GM18858 (cell line): ENCODE results near the gene NKAIN2.

Experiments used
- ATAC-seq: cut with Tn5 transposase; IDR thresholded peaks from one replicate; pipeline ENCODE4 v1.9.1; 2021; ENCODE audit not compliant: unreplicated experiment

NKAIN2 gene

DNA sequence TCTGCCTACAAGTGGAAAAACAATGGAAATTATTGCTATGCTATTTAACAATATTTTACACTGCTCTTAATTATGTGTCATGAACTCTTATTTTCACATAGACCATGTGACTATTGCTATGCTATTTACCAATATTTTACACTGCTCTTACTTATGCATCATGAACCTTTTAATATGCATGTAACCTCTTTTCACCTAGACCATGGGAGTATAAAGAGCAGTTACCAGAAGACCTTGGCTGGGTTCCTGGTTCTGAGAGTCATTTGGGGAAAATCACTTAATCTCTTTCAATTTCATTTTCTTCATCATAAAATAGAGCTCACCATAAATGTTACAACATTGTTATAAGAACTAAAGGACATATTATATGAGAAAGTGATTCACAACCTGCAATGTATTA, 934.8 kb downstream of the NKAIN2 start:
- ATAC-seq: no peak

DNA sequence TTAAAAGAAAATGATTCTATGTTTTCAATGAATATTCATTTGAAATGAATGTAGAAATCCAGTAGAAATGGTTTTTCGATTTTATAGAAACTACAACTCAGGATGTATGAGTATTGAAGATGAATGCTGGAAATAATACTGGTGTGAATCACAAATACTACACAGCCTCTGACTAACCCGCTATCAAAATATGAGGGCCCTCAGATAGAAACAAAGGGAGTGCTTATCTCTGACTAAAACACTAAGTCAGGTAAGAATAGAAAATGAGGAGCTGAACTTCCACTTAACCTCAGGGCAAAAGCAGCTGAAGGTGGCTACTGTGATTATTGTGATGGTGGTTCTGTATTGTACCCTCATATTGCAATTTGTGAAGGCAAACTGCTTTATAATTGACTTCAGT, 937.7 kb downstream of the NKAIN2 start:
- ATAC-seq: no peak

DNA sequence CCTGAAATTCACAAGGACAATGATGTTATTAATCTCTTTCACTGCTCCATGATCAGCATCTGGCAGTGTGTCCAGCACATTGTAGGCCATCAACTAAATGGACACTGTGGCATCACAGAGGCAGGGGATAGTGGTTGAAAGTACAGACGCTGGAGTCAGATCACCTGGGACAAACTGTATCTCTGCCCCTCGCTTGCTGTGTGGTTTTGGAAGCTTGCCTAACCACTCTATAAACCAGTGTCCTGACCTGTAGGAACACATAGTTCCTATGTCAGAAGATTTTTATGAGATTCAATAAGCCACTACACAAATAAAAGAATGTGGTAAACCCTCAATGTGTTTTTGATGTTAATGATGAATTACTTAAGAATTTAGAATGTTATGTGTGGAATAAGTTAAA, 939.3 kb downstream of the NKAIN2 start:
- ATAC-seq: no peak

DNA sequence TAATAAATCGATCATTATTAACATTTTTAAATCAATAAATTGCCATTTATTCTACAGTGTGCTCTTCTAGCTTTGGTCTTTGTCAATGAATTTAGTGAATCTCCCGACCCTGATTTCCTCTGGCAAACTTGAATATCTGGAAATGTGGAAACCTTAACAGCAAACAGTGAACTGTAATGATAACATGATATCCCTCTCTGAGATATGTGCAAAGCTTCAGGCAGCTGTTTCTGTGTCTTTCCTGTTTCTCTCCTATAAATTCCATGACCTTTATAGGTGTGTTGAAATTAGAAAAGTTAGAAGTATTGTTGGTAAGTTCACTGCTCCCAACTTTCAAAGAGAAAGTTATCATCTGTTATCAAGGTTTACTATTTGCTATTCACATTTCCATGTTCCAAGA, 939.8 kb downstream of the NKAIN2 start:
- no peak for ATAC-seq

DNA sequence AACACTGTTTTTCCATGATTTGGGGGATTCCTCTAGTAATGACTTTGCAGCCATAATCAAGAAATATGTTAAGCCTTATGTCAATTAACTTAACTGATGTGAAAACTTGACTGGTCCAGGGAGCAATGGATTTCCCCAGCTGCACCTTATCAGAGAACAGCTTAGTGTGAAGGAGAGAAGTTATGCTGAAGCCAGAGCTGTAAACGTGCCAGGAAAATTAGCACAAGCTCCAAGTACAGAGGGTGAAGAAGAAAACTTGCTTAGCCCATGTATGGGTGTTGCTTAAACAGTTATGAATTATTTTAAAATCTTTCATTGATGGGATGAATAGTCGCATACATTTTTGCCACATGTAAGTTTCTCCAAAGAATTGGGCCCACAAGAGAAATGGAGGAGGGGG, 943.7 kb downstream of the NKAIN2 start:
- ATAC-seq: no peak

DNA sequence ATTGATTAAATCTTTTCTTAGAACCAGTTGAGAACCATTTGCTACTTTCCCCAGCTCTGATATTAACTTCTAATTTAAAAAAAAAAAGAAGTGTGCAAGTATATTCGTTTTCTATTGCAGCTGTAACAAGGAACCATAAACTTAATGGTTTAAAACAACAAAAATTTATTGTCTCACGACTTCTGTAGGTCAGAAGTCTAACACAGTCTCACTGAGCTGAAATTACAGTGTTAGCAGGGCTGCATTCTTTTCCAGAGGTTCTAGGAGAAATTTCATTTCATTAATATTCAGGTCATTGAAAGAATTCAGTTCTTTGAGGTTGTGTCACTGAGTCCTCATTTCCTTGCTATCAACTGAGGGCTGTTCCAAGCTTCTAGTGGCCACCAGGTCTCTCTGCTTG, 945.1 kb downstream of the NKAIN2 start:
- ATAC-seq: no peak

DNA sequence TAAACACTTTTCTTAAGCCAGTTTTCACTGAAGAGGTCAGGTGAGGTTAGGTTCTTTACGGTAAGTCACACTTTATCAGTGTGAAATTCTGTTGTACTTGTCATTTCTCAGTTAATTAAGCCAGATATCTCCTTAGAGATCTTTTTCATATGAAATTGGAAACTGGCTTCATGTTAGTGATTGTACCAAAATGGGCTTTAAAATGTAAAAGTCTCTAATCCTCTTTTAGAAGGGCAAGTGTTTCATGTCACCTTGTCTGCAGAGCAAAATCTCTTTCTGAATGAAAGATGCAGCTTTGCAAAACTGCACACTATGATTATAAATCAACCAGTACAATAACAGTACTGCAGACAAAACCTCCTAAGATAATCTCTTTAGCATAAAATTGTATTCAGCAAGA, 949.3 kb downstream of the NKAIN2 start:
- no peak for ATAC-seq

DNA sequence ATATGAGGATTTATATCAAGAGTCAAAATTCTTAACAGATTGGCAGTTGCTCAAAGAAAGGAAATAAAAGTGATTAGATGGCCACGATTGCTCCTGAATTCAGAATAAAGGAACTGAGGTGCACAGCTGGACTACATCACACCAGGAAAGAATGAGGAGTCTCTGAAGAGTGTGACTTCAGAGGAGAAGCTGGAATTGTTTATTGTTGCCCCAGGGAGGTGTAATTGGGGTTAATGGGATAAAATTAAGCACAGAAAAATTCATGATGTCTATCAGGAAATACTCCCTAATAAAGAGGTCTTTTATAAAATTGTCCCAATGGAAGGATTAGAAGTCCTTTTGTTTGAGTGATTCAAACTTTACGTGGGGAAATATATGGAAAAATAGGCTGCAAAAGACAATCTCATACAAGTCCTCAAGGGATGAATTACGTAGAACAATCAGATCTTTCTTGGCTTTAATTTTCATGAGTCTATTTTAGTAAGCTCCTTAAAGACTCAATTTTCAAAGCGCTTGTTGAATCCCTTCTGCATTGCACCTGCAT, 950.0 kb downstream of the NKAIN2 start:
- no peak for ATAC-seq

DNA sequence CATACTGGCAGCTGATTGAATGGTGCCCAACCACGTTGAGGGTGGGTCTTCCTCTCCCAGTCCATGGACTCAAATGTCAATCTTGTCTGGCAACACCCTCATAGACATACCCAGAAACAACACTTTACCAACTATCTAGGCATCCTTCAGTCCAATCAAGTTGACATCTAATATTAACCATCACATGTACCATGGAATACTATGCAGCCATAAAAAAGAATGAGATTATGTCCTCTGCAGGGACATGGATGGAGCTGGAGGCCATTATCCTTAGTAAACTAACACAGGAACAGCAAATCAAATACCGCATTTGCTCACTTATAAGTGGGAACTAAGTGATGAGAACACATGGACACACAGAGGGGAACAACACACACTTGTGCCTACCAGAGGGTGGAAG, 951.7 kb downstream of the NKAIN2 start:
- ATAC-seq: no peak

DNA sequence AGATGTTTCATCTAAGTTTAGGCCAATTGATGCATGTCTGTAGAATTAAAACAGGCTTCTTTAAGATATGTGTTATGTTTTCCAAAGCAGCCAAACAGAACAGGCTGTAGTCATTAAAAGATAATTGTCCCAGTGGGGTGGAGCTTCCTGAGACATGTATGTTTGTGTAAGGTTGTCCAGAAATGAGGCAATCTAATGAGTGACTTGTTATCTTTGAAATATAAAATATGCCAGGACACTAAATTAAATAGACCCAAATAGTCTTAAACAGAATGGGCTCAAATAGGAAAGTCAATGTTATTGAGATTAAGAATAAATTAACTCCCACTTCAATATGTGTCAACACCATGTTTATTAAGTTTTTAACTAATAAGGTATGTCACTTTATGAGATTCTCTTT, 953.9 kb downstream of the NKAIN2 start:
- ATAC-seq: no peak

DNA sequence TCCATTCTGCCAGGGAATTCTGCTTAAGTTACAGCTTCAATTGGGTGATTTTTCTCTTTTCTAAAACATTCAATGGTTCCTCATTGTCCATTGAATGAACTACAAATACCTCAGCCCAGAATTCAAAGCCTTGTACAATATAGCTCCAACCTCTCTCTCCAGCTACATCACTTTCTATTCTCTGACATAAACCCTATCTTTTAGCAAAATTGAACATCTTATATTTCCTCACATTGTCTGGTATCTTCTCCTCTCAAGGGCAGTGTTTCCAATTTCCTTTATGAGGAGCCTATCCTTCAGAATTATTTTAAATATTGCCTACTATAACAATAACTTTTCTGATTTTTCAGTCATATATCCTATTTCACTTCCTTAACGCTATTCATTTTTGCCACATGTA, 955.0 kb downstream of the NKAIN2 start:
- ATAC-seq: no peak

DNA sequence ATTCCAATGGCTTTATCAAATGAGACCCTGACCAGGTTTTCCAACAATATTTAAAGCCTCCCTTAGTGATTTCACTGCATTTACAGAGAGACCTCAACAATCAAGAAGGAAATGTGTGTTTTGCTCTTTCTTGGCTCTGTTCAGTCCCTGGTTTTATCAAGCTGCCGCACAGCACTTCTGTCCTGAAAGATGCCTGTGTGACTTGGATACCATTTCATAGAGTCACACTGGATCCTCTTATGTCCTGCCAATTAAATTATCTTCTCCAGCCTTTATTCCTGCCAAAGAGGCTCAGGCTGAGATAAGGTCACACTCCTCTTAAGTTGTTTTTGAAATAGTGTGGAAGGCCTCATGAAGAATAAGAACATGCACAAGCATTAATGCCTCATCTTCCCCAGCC, 961.6 kb downstream of the NKAIN2 start:
- no peak for ATAC-seq

DNA sequence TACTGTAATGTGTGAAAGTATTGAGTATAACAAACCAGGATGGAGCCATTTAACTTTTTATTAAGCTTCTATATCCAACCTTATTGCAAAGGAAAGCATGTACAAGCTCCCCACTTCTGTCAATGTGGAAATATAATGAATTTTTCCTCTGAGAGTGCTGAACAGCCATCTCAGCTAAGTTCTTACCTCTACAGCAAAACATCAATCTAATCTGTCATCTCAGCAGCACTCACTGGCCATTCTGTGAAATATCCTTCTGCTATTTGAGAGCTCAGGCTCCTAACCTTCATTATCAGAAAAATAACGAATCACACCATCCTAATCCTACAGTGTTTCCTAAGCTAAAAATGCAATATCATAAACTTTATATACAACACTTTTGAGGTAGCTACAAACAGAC, 964.6 kb downstream of the NKAIN2 start:
- no peak for ATAC-seq

DNA sequence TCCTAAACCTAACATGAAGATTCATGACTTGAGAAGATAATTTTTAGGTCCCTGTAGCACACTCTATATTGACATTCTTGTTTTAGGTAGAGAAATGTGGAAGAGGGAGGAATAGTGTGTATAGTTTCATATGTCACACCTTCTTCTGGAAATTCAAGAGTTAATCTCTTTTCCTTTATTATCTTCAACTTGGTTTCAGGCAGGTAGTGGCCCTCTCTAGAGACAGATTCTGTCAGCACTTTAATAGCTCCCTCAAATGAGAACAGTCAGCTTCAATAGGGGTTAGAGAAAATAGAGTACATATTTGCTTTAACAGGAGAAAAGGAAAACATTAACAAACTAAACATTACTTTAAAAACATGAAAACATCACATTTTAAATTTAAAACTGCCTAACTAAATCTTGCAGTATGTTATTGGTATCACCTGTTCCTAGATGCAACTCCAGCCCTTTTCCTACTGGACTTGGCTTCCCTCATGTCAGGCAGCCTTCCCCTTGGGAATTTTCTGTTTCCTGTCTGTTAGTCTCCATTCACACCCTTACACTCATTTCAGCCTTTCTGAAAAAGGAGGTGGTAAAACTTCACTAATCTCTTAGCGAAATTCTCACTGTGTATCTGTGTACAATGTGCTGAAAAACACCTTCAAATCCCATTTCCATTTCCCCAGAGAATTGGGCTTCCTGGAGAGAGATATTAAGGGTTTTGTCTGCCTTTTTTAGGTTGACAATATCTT, 966.3 kb downstream of the NKAIN2 start:
- ATAC-seq: no peak

DNA sequence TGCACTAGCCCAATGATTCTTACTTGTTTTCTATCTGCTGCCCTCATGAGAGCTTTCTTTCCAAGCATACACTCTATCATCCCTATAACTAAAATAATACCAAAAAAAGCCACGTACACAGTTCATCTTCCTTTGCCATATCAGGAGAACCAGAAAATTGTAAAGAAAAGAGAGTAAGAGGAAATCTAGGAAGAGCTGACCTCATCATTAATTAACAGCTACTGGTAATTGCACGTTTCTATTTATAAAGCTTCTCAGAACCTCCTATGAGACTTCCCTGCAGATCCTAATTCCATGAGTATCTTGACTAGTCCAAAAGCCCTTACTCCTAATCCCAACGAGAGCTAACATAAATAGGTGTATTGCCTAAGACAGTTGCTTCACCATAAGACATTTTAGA, 967.1 kb downstream of the NKAIN2 start:
- no peak for ATAC-seq

DNA sequence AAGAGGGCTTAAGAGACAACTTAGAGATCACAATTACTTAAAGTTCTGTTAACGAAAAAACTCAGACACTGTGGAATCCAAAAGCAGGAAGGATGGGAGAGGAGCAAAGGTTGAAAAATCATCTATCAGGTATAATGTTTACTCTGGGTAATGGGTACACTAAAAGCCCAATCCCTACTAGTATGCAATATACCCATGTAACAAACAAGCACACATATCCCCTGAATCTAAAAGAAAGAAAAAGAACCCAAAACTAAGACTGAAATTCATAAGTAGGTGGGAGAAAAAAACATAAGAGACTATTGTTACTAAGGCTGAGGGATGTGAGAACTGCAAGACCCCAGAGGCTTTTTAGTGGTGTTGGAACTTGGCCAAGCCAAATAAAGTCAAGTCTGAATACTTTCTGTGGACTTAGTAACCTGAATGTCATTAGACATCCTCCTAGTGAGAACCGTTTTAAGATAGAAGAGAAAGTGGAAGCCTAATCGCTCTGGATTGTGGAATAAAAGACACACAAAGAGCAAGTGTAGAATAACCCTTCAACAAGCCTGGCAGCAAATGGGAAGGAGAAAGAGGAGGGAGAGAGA, 969.2 kb downstream of the NKAIN2 start:
- ATAC-seq: no peak

DNA sequence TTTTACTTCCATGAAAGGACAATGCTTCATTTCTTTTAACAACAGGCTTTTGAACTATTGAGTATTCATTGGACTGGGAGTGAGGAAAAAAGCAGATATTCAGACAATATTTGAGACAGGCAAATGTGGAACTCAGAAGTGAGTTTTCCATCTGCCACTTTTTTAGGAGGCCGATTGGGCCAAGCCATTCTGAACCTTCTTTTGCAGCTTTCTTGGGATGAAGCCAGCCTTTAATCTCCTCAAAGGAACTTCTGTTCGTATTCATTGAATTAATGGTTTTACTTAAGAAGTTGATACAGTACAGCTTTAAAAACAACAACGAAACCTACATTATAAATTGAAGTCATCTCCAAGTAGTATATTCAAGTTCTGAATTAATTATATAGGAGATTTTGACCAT, 971.5 kb downstream of the NKAIN2 start:
- no peak for ATAC-seq

DNA sequence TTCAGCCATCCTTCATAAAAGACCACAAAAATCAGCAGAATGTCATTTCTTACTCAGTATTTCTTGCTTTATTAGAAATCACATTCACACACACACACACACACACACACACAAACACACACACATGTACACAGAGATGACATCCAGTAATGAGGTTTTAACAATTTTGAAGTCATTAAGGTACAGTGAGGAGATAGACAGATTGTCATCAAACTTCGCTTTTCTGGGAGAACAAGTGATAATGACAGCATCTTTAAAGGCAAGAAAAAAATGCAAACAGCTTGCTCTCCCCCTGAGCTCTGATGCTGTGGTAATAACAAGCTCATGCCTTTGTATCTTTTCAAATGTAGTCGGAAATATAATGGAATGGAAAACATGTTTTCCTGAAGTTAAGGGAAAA, 974.2 kb downstream of the NKAIN2 start:
- no peak for ATAC-seq

DNA sequence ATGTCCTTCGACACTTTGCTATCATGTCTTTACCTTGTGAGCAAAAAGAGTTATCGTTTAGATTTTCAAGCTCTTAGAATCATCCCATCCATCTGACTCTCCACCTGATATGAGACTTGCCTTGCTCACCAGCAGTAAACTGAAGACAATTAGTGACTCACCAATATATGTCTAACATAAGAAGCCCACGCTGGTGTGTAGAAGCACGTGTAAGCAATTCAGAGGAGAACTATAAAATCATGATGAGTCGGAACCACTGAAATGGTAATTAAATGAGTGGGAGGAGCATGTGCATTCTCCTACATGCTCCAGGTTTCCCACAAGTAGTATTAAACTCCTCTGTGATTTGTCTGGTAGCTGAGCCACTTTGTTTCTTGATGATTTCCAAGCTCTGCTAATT, 977.0 kb downstream of the NKAIN2 start:
- no peak for ATAC-seq

DNA sequence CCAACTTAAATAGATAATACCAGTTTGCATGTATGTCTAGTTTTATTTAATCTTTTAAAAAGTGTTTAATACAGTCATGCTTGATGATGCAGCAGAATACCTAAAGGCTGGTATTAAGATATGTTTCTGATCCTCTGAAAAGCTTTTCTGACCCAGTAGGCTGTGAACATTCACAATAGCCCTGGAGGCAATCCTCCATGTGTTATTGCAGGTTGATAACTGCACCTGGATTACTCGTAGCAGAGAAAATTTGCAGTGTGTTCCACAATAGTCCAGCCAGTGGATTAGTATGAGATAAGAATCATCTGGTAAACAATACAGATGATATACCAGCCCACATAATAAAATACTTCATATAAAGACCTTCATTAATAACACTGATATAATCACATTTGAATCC, 979.7 kb downstream of the NKAIN2 start:
- no peak for ATAC-seq

DNA sequence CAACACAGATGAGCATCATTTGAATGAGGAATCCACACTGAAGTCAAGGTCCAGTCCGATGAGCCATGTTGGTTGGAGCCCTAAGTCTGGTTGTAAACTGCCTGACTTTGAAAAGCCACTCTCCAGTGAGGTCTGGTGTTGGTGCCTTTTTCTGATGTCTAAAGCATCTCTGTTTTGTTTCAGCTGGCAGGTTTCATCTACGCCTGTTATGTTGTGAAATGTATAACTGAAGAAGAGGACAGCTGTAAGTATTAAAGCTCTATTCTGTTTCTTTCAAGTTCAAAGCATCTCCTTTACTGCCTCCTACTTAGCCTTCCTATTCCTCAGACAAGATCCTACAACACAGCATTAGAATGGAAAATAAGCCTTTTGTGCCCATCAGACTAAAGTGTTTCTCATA, 987.5 kb downstream of the NKAIN2 start:
- ATAC-seq: no peak

DNA sequence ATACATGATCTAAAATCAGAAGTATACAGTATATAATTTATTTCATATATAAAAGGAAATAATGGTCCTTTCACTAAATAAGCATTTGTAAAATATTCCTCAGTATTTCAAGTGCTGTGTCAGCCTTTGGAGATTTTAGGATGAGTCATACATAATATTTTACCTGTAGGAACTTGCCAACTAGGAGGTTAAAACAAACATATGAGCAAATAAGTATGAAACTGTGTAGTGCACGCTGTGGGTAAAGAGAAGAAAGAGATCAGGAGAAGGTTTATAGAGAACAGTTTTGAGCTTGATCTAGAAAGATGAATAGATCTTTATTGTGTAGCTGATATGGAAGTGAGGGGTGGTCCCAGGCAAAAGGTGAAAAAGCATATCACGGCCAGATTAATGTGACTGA, 988.7 kb downstream of the NKAIN2 start:
- ATAC-seq: no peak

DNA sequence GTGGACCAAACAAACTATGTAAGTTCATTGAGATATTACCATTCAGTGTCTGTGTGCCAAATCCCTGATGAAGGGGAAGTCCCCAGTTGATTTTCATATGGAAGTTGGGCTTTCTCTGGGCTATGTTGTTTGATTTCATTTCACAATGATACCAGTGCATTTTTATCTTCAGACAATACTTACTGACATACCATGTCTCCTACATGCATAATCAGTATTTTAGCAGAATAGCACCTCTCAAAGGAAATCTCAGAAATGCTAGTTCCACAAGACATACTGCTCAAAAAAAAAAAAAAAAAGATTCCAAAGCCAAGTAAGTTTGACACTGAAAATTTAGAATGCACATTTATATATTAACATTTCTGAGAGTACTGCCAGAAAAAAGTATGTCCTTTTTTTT, 989.7 kb downstream of the NKAIN2 start:
- ATAC-seq: no peak
